Right ventricle myocardium inferior (tissue), 1 donor: ENCODE results near the gene QTRT2. TPM values are rescaled to one million over a fixed set of nuclear protein-coding genes. Genes with fewer than 3 reads are reported as not detected.

Experiments used
- ATAC-seq: fragments of 200-7000 bp; cut with Tn5 transposase; one replicate; pipeline ENCODE4 v1.9.1; 2020; ENCODE audit warnings: mild to moderate bottlenecking, moderate library complexity
- DNase-seq: peaks from one replicate; pipeline ENCODE4 v3.0.0; 2021; ENCODE audit errors: missing footprints
- intact Hi-C: fragments of 100-400 bp; cut with DNase I; formaldehyde crosslinking; loops from one replicate; pipeline ENCODE4 v1.11.0; 2022
- total RNA-seq: library from RNA; stranded (reverse); fragmentation: NEBNext Ultra II Directional; extraction: Animal tissue kit (Norgen Biotek cat#: 25700); gene quantifications from one replicate; pipeline ENCODE4 v1.2.1, GENCODE V29; 2021
- donor health status: DM: no; HTN: yes; CAD: no; lungs with severe emphysema.

QTRT2 gene
- total RNA-seq, 1 donor from 2014 or later: 4.3 TPM

DNA sequence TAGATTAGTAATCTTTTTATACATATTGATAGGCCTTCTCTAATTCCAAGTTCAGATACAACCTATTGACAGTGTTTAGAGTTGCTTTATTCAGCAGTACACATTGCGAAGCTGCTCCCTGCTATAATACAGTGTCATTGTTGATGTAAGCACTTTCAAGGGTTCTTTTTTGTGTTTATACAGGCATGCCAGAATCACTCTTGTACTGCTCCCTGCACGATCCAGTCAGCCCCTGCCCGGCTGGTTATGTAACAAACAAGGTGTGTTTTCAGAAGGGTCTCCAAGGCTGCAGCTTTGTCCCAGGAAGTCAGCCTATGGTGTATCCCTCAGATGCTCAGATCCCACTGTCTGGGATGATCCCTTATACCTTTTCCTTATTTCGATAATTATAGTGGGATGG is 11.3 kb downstream of the QTRT2 start:
- ATAC-seq (no peak), DNase-seq (no peak)
- intact Hi-C loops: no loop called here

DNA sequence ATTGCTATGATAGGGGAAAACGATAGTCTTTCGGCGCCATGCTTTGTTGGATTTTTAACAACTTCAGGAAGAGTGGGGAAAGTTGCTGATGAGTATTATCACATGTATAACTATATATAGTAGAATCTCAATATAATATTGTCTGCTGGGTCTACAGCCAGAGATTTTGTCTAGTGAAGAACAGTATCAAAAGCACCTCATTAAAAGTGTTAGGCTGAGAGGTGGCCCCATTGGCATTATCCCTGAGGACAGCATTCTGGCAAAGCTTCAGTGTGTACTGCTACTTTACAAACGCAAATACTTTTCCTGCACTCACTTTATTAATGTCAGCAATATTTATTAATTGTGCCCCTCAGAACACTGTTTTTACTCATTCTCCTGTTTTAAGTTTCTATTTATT is 11.8 kb downstream of the QTRT2 start:
- DNase-seq: no peak
- intact Hi-C loops: no loop called here
- no peak for ATAC-seq

GRCh38 chr3:114071786-114072185 is 15.2 kb downstream of the QTRT2 start:
- intact Hi-C loops: no loop called here
- DNase-seq (no peak), ATAC-seq (no peak)

GRCh38 chr3:114076711-114077110 is 20.2 kb downstream of the QTRT2 start:
- DNase-seq (no peak), ATAC-seq (no peak)
- intact Hi-C loops: no loop called here

GRCh38 chr3:114078126-114078525 is 21.6 kb downstream of the QTRT2 start:
- intact Hi-C loops: no loop called here
- ATAC-seq (no peak), DNase-seq (no peak)

DNA sequence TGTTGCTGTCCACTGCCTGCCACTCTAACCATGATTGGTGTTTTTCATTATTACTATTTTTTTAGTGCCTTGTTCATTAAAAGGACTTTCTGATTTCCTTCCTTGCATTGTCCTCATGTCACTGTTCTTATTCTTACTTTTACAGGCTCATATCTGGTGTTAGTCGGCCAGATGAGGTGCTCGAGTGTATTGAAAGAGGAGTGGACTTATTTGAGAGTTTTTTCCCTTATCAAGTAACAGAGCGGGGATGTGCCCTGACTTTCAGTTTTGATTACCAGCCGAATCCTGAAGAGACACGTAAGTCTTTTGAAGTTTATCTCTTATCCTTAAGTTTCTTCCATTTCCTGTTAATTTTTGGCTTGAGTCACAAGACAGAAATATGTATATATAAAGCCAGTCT is 23.2 kb downstream of the QTRT2 start:
- DNase-seq (no peak), ATAC-seq (no peak)
- intact Hi-C loops: no loop called here

- ATAC-seq (no peak), DNase-seq (no peak)
- intact Hi-C loops: no loop called here
Observed at GRCh38 chr3:114080201-114080600, 23.7 kb downstream of the QTRT2 start.

- intact Hi-C loops: no loop called here
- no peak for DNase-seq
- no peak for ATAC-seq
Observed at GRCh38 chr3:114081037-114081436, 24.5 kb downstream of the QTRT2 start.

GRCh38 chr3:114083112-114083511 is 26.6 kb downstream of the QTRT2 start:
- DNase-seq (no peak), ATAC-seq (no peak)
- intact Hi-C loops: no loop called here

DNA sequence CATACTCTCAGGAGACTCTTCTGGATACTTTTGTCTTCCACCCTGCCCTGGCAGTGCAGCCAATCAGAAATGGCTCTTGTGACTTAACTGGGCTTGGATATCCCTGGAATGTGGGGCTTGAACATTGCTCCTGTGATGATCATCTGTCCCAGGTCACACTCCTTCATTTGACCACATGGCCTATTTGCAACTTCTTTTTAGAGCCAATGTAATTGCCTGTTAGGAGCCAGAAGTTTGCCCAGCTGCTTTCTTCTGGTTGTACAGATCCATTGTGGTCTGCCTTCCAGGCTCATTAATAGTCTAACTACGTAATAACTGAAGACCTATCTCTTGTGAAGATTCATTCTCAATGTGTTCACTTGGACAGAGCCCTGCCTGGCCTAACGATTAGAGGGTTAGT is 29.8 kb downstream of the QTRT2 start:
- no peak for ATAC-seq
- intact Hi-C loops: no loop called here
- DNase-seq: no peak

DNA sequence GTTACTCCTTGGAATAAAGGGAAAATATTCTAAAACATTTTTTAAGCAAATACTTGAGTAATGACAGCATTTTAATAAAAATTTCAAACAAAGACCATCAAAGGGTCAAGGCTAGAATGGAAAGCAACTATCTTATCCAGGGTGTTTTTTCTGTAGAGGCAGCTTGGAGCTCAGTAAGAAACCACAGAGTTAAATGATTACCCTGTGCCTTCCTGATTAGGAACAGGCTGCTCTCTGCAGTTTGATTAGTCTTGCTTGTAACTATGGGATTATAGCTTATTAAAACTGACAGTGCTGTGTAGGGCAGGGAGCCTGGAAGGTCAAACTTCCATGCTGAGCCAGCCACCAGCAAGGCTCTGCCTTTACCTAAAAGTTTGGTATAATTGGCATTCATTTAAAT is 33.1 kb downstream of the QTRT2 start:
- DNase-seq: no peak
- intact Hi-C loops: no loop called here
- ATAC-seq: no peak

DNA sequence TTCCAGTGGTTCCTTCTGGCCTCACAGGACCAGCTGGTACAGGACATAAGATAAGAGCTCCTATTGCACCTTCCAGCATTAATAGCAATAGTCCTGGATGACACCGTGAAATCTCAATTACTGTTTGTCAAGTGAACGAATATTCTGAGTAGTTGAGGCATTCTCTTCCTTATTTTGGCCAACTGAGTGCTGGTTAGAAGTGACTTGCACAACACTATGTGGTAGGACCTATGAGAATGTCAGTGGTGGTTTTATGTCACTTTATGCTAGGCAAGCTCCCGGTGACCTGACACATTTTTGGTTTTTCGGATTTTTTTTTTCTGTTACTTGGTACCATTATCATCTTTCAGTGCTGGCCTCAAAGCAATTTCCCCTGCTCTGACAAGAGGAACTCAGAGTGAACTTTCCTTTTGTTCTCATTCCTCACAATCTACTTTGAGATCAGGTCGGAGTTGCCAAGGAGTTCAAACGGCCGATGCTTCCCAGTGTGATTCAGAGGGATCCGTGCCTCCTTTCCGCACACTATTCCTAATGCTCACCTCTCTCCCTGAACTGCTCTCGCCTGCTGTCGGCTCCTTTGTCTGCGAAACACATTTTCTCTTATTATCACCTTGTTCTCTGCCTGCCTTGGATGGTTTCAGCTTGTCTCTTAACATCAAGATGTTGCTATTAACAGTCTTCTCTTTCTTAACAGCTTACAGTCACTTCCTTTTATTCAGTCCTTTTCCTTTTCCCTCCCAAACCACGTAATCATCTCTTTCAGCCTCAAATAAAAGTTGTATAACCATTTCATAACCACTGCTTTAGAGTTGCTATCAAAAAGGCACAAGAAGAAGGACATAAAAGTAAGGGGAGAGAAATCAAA is 35.8 kb downstream of the QTRT2 start:
- DNase-seq (no peak), ATAC-seq (no peak)
- intact Hi-C loops: no loop called here

DNA sequence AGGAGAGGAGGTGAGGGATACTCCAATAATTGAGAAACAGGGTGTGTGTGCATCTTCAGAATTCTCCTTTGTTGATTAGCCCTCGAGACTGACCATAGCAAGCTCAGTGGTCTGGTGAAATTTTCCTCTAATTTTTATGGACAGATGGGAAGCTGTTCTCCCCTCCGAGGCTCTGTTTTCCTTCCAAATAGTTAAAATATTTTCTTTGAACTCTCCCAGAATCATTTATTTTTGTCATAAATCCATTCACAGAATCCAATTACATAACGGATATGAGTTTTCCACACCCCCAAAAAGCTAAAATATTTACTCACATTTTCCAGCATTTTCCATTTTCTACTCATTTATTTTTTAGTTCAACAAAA is 36.5 kb downstream of the QTRT2 start:
- DNase-seq (no peak), ATAC-seq (no peak)
- intact Hi-C loops: no loop called here

DNA sequence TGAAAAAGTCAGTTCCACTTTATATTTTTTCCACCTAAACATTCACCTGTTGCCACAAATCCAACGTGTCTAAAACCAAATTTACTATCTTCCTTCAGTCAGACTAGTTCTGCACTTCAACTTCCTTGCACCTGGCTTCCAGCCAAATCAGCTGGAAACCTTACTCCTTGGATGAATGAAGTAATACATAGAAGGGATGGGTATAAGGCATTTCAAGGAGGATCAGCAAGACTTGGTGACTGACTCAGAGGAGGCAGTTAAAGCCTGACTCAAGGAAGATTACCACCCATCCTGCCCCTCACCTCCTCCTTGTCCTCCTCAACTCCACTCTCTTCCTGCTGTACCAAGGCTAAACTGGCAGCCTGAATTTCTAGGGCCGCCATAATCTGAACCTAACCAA is 37.1 kb downstream of the QTRT2 start:
- intact Hi-C loops: no loop called here
- DNase-seq (no peak), ATAC-seq (no peak)

DNA sequence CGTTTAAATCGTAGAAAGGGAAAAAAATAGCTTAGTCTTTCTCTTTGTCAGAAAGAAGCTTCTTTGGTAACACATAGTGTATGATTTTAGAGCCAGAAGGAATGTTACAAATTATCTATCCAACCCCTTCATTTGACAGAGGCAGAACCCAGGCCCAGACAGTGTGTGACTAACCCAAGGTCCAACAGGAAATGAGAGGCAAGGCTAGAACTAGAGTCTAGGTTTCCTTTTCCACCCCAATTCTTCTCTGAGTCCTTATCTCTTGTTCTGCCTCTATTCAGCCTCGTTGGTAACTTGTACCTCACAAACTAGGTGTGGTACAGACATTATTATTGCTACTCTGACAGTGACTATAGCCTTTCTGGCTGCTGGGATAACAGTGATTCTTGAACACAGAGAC is 39.3 kb downstream of the QTRT2 start:
- ATAC-seq: no peak
- DNase-seq: no peak
- intact Hi-C loops: no loop called here

- no peak for ATAC-seq
- no peak for DNase-seq
- intact Hi-C loops: no loop called here
Observed at GRCh38 chr3:114101101-114101500, 44.6 kb downstream of the QTRT2 start.

DNA sequence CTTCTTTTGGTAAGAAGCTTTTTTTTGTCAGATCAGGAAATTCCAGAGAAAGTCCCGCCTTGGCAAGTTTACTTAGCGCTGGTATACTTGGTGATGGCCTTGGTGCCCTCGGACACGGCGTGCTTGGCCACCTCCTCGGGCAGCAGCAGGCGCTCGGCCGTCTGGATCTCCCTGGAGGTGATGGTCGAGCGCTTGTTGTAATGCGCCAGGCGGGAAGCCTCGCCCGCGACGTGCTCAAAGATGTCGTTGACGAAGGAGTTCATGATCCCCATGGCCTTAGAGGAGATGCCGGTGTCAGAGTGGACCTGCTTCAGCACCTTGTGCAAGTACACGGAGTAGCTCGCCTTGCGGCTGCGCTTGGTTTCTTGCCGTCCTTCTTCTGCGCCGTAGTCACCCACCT is 46.6 kb downstream of the QTRT2 start:
- intact Hi-C loops: no loop called here
- DNase-seq (no peak), ATAC-seq (no peak)

- ATAC-seq (no peak), DNase-seq (no peak)
- intact Hi-C loops: no loop called here
Observed at GRCh38 chr3:114103858-114104257, 47.3 kb downstream of the QTRT2 start.

DNA sequence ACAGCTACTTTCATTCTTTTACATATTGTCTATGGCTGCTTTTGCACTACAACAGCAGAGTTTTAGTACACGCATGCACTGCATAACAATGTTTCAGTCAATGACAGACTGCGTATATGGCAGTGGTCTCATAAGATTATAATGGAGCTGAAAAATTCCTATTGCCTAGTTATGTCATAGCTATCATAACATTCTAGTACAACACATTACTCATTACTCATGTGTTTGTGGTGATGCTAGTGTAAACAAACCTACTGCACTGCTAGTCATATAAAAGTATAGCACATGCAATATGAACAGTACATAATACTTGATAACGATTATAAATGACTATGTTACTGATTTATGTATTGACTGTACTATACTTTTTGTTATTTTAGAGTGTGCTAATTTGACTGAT is 47.9 kb downstream of the QTRT2 start:
- no peak for DNase-seq
- intact Hi-C loops: no loop called here
- ATAC-seq: no peak

GRCh38 chr3:114108137-114108536 is 51.6 kb downstream of the QTRT2 start:
- intact Hi-C loops: no loop called here
- DNase-seq: no peak
- ATAC-seq: no peak

DNA sequence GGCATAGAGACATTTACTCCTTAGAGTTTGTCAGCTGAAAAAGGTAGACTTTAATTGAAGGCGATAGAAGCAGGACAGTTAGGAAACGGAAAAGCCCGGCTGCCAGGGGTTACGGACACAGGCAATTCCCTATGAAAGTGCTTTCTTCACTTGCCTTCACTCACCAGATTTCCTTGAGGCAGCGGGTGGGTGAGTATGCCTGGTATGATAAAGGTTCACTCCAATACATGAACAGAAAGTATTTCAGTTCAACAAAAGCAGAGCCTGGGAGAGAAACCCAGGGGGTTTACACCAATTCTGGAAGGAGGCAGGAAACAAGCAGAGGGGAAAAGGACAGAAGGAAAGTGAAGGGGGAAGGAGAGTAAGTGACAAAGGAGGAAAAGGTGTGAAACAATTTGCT is 53.9 kb downstream of the QTRT2 start:
- no peak for DNase-seq
- ATAC-seq: no peak
- intact Hi-C loops: no loop called here
